Right forelimb (tissue), 1 donor: ENCODE results near the gene UMOD.

Experiments
- DNase-seq: peaks from one replicate; pipeline ENCODE4 v3.0.0-alpha.2; 2018

The UMOD gene

GRCh38 chr16:20291208-20292206 is 61.0 kb downstream of the UMOD start:
- DNase-seq: no peak

GRCh38 chr16:20289571-20289970 is 62.9 kb downstream of the UMOD start:
- no peak for DNase-seq

GRCh38 chr16:20285993-20286499 is 66.5 kb downstream of the UMOD start:
- no peak for DNase-seq
